ENCODE data around the gene TIMMDC1. TPM values are rescaled to one million over a fixed set of nuclear protein-coding genes. Genes with fewer than 3 reads are reported as not detected.
A peak's percentile ranks its signal among the peaks of the same experiment; 100 is the strongest.

Gene TIMMDC1
- total RNA-seq, 1 donor from 2014 or later, result 31.1 TPM

GRCh38 chr3:119468041-119468440 lies 30.3 kb upstream of the TIMMDC1 start:
- no peak for DNase-seq (ENCODE audit: low spot score in 2 of 2)
- no peaks in the 10 kb centered on the region for H3K27me3 ChIP-seq
- intact Hi-C loops (cut with DNase I), result loop anchor here (1.0 to 10.0 kb wide), 5 partner anchors 30 to 1277 kb away; partner anchors contain the start of genes GSK3B, GTF2E1, RABL3 and TIMMDC1
- H3K27ac ChIP-seq, result peak overlapping the region; percentile 68 to 77
- H3K4me3 ChIP-seq, result peak overlapping the region in 1 of 2 donors; percentile 77
- H3K4me1 ChIP-seq, result peaks cover 0 to 8% of the 10 kb centered on the region in 2 donors
- no peaks in the 10 kb centered on the region for H3K9me3 ChIP-seq
- H3K36me3 ChIP-seq, result peaks cover 0 to 13% of the 10 kb centered on the region in 2 donors
- TF ChIP-seq, protein P1, sequence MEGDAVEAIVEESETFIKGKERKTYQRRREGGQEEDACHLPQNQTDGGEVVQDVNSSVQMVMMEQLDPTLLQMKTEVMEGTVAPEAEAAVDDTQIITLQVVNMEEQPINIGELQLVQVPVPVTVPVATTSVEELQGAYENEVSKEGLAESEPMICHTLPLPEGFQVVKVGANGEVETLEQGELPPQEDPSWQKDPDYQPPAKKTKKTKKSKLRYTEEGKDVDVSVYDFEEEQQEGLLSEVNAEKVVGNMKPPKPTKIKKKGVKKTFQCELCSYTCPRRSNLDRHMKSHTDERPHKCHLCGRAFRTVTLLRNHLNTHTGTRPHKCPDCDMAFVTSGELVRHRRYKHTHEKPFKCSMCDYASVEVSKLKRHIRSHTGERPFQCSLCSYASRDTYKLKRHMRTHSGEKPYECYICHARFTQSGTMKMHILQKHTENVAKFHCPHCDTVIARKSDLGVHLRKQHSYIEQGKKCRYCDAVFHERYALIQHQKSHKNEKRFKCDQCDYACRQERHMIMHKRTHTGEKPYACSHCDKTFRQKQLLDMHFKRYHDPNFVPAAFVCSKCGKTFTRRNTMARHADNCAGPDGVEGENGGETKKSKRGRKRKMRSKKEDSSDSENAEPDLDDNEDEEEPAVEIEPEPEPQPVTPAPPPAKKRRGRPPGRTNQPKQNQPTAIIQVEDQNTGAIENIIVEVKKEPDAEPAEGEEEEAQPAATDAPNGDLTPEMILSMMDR (IDR thresholded peaks at IDR 0.05), result no peak

DNA sequence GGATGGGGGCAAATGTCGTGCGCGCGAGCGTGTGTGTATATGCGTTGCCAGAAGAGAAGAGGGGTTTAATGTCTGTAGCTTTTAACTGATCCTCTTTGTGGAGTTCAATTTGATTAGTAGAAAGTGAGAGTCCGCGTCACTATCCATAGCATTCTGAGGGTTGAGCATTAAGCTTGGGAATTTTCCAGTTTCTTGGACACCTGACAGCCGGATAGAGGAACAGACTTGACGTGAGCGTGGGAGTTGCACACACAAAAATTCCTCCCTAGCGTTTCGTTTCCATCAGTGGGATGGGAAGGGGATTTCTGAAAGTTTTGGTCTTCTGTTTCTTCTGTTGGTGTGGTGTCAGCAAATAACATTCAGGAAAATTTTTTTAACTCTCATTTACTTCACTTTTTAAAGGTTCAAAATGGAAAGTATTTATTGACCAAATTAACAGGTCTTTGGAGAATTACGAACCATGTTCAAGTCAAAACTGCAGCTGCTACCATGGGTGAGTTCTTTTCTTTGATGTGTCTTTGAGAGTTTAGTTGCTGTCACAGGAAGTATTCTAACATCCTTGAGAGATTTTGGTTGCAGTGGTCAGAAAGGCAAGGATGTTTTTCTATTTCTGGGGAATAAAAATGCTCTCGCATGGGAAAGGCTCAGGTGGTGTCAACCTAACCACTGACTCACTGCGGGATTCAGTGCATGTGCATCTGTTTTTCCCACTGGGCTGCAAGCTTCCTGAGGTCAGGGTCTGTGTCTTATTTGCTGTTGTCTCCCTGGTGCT lies 28.7 kb upstream of the TIMMDC1 start:
- Histone ChIP-seq H3K27me3 (no peaks in the 10 kb centered on the region), H3K27ac (peak overlapping the region; percentile 68 to 77), H3K4me1 (peaks cover 0 to 4% of the 10 kb centered on the region in 2 donors), H3K4me3 (peak overlapping the region; percentile 77 to 97), H3K36me3 (peaks cover 4 to 13% of the 10 kb centered on the region in 2 donors), H3K9me3 (no peaks in the 10 kb centered on the region)
- intact Hi-C loops (cut with DNase I), result loop anchor here (5.0 to 10.0 kb wide), 4 partner anchors 172 to 1275 kb away; partner anchors contain the start of genes GSK3B, GTF2E1 and RABL3
- no peak for DNase-seq (ENCODE audit: low spot score in 2 of 2)
- TF ChIP-seq, protein P1 (IDR thresholded peaks at IDR 0.05), result no peak

GRCh38 chr3:119470866-119471265 lies 27.5 kb upstream of the TIMMDC1 start:
- Histone ChIP-seq H3K4me1 (peaks cover 0 to 4% of the 10 kb centered on the region in 2 donors), H3K9me3 (no peaks in the 10 kb centered on the region), H3K27ac (no peak overlapping the region), H3K4me3 (no peak overlapping the region), H3K27me3 (no peaks in the 10 kb centered on the region), H3K36me3 (peaks cover 8 to 23% of the 10 kb centered on the region in 2 donors)
- TF ChIP-seq, protein P1 (IDR thresholded peaks at IDR 0.05), result no peak
- DNase-seq (ENCODE audit: low spot score in 2 of 2), result no peak
- intact Hi-C loops (cut with DNase I), result no loop called here

DNA sequence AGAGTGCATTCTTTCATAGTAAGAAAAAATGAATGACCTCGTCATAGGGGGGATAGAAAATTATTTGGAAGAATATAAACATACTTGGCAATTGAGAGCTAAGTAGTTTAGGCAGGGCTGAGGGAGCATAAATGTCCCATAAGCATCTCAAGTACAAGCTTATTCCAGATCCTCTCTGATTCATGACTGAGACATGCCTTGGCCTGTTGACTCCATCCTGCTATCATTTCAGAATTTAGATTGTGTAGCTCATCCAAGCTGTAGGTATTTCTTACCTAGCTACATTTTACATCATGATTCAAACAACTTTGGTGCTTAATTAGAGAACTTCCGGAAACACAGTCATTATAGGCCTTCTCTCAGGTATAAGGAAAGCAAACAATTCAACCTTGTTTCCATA lies 17.3 kb upstream of the TIMMDC1 start:
- no peaks in the 10 kb centered on the region for H3K9me3 ChIP-seq
- H3K4me3 ChIP-seq, result no peak overlapping the region
- DNase-seq (ENCODE audit: low spot score in 2 of 2), result no peak
- peaks cover 35 to 56% of the 10 kb centered on the region in 2 donors for H3K36me3 ChIP-seq
- intact Hi-C loops (cut with DNase I), result no loop called here
- TF ChIP-seq, protein P1 (IDR thresholded peaks at IDR 0.05), result no peak
- H3K27ac ChIP-seq, result no peak overlapping the region
- no peaks in the 10 kb centered on the region for H3K4me1 ChIP-seq
- H3K27me3 ChIP-seq, result no peaks in the 10 kb centered on the region

- TF ChIP-seq, protein P1 (IDR thresholded peaks at IDR 0.05), result no peak
- H3K27me3 ChIP-seq, result no peaks in the 10 kb centered on the region
- no peaks in the 10 kb centered on the region for H3K9me3 ChIP-seq
- H3K4me1 ChIP-seq, result no peaks in the 10 kb centered on the region
- peaks cover 35 to 57% of the 10 kb centered on the region in 2 donors for H3K36me3 ChIP-seq
- H3K27ac ChIP-seq, result no peak overlapping the region
- intact Hi-C loops (cut with DNase I), result no loop called here
- no peak overlapping the region for H3K4me3 ChIP-seq
- DNase-seq (ENCODE audit: low spot score in 2 of 2), result no peak
These were observed 15.2 kb upstream of the TIMMDC1 start for GRCh38 chr3:119483101-119483500.
